Activated T-cell treated with anti-CD3 and anti-CD28 coated beads, Interleukin-2, amount 50 U/mL, for 48 hours (primary cell): ENCODE data around the gene NGEF.
A peak's percentile ranks its signal among the peaks of the same experiment; 100 is the strongest.

Source experiments
- DNase-seq, 2 experiments: peaks; one replicate each; pipeline ENCODE4 v3.0.0-alpha.2; 2020

The NGEF gene

GRCh38 chr2:232879618-232880494, 133.2 kb downstream of the NGEF start:
- DNase-seq = no peak

DNA sequence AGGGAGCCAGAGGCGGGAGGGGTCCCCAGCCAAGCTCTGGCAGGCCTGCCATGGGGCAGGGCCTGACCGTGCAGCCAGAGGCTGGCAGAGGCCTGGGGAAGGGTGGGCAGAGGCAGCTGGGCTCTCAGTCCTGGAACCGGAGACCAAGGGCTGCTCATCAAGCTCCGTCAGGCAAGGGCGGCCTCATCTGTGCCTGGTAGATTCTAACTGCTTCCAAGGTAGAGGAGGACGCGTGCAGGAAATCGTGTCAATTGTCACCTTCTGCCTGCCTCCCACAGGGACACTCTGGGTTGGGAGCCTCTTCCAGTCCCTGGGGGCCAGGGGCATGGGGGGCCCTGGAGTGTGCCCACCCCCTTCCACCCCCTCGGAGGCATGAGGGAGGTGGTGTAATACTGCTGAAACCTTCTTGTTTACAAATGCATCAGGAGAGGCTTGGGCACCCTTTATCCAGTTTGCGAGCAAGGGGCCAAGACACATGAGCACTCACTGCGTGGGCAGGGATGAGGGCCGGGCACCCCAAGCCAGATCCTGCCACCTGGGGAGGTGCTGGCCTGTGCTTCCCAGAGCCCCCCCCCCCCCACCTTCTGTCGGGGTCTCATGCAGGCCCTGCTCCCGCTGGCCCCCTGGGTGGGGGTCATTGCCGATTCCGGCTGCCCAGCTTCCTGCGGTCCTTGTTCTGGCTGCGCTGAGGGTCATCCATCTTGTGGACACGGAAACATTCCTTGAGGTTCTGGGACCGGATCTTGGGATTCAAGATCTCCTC, 134.0 kb downstream of the NGEF start:
- DNase-seq = no peak

GRCh38 chr2:232877940-232878511, 135.0 kb downstream of the NGEF start:
- no peak for DNase-seq

DNA sequence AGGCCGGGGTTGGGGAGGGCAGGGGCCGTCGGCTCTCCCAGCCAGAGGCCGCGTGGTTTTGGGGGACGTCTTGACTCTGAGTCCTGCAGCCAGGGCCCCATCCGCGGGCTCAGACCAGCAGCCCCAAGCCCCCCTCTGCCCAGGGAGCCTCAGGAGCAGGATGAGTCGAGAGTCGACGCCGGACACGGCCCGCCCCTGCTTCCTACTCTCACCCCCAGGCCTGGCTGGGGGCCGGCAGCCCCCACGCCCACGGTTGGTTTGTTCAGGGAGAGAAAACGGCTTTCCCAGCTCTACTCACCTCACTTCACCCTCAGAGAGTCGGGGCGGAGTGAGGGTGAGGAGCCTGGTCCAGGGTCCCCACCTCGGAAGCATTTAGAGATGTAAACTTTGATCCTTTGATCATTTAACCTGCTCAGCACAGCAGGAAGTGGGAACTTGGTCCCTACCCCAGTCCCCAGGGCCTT, 136.0 kb downstream of the NGEF start:
- no peak for DNase-seq

GRCh38 chr2:232876161-232876977, 136.7 kb downstream of the NGEF start:
- peak; percentile 51 to 63 for DNase-seq

- peak in 1 of 2 experiments; percentile 32 for DNase-seq
Measured at GRCh38 chr2:232875256-232876121, 137.6 kb downstream of the NGEF start.

GRCh38 chr2:232874677-232875223, 138.3 kb downstream of the NGEF start:
- DNase-seq = no peak

GRCh38 chr2:232873909-232874641, 139.0 kb downstream of the NGEF start:
- DNase-seq = no peak

DNA sequence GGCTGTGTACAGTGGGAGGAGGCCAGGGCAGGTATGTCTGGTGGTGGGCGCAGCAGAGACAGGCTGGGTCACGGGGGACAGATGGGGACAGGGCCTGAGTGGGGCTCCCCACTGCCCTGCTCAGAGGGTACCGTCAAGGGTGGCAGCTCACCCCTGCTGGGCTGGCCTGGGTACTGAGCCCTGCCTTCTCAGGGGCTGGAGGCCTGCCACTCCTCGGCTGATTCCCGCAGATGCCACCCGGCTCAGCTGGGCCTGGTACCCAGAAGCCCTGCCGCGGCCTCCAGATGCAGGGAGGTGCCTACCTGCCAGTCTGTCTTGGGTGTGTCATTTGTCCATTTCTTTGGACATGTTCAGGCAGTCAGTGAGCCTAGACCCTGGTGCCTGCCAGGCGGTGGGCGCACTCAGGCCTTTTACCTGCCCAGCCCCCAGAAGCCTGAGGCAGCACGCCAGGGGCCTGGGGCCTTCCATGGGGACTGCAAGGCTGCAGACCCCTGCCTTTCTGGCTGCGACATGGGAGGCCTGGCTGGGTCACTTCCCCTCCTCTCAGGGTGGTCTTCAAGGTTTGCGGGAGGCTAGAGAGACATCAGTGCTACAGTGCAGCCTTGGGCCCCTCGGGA, 139.7 kb downstream of the NGEF start:
- DNase-seq = no peak

GRCh38 chr2:232872826-232873225, 140.2 kb downstream of the NGEF start:
- DNase-seq = no peak

DNA sequence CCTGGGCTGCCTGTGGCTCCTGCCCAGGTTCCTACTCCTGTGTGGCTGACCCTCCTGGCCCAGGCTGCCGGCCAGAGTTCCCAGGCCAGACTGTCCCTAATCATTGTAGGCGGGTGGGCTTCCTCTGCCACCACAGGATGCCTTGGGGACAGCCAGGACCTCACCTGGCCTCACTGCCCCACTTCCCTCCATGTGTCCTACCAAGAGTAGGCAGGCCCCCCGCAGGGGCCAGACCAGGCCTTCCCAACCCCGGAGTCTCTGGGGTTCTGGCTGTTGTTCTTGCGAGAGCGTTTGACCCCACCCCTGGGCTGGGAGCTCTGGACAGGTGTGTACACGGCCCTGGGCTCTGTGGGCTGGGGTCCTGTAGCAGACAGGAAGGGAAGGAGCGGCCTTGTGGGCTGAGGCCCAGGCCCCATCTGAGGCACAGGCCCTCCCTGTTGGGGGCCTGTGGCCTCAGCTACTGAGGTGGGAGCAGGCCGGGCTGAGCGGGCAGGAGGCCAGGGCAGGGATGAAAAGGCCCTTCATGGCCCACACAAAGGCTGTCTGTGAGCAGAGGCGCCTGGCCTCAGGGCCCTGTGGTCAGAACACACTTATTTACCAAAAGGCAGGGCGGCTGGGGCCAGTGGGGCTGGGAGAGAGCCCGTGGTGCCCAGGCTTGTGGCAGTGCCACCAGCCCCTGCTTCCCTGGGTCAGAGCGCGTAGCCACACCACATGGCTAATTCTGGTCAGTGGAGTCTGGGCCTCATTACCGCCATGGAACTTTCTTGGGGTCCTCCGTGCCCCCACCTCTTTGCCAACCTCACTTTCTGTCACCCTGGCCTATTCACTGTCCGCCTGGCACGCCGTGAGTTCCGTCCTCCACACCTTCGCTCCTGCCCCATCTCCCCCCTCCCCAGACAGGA, 141.0 kb downstream of the NGEF start:
- DNase-seq = no peak

GRCh38 chr2:232871418-232871834, 141.6 kb downstream of the NGEF start:
- DNase-seq = no peak

DNA sequence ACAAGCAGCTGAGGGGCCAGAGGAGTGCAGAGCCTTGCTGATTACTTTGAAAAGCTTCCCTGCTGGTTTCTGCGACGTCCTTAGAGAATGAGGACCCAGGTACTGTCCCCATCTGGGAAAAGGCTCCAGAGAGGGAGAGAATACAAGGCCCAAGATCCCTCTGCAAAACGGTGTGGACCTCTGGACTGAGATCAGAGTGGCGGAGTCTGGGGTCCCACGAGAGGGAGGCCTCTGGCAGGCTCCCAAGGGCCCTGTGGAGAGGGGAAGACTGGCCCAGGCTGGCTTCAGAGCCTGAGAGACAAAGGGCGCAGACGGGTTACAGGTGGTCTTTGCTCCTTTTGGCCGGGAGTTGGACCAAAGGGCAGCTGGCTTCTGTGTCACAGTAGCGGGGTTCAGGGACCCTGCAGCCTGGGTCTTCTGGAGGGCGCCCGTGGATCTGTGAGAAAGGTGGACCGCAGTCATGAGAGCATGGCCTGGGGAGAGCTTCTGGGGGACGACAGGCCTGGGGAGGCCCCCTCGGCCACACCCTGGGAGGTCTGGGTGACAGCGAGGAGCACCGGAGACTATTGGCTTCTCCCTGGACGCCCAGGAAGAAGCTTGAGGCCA, 142.2 kb downstream of the NGEF start:
- peak in 1 of 2 experiments; percentile 15 for DNase-seq

DNA sequence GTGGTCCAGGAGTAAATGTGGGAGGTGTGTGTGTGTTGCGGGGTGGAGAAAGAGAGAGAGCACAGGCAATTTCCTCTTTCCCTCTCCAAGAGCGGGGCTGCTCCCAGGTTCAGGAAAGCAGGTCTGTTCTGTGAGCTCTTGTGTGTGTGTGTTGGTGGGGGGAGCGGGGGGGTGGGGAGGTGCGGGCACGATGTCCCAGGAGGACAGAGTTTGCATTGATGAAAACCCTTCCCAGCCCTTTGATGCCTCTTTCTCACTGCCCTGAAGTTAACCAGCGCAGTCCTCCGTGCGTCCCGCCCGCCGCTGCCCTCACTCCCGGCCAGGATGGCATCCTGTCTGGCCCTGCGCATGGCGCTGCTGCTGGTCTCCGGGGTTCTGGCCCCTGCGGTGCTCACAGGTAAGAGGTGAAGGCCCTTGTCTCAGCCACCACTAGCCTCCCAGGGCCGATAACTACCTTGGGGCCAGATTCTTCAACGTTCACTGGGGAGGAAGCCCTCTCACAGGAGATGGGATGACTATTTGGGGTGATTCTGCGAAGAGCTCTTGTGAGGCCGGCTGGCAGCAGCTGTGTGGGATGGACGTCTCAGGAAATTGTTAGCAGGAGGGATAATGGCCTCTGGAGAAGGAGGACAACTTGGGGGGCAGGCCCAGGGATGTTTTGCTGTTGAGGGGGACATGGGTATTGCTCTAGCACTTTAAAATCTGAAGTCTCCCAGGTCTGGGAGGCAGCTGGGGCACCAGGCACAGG, 142.9 kb downstream of the NGEF start, which contains the start of gene SNORC:
Gene SNORC, plus strand, starts transcription at position 247 of the 748 bp plus-strand sequence. Its CDS starts 78 bp downstream, at position 325.
- DNase-seq = peak in 1 of 2 experiments; percentile 6

DNA sequence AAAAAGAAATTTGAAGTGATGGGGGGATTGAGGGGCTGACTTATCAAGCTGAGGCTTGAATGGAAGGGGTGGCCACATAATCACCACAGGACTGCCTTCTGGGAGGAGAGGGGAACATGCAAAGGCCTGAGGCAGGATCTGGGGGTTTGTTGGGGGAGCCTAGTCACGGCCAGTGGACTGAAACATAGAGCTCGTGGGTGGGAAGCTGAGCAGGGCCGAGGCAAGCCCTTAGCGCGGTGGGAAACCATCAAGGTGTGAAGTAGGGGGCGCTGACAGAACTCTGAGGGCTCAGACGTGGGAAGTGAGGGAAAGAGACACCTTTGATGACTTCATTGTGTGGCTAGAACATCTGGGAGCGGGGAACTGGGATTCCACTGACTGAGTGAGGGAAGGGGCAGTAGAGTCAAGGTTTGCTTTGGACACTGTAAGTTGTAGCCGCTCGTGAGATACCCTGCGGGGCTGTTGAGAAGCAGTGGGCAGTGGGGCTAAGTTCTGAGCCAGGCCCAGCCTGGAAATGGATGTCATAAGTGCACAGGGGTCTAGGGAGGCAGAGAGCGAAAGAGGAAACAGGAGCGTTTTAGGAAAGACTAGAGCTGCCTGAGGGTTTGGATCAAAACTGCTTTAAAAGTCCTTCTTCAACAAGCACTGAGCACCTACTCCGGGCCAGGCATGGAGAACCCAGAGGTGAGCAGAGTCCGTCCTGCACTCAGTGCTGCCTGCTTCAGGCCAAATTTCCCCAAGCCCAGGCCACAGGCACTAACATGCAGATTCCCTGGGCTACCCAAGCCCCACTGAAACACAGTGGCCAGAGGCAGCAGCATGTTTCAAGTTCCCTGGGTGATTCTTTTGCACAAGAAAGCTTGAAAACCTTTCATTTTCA, 143.7 kb downstream of the NGEF start:
- peak; percentile 13 to 16 for DNase-seq

- DNase-seq = no peak
Measured at GRCh38 chr2:232866104-232866503, 147.0 kb downstream of the NGEF start.

DNA sequence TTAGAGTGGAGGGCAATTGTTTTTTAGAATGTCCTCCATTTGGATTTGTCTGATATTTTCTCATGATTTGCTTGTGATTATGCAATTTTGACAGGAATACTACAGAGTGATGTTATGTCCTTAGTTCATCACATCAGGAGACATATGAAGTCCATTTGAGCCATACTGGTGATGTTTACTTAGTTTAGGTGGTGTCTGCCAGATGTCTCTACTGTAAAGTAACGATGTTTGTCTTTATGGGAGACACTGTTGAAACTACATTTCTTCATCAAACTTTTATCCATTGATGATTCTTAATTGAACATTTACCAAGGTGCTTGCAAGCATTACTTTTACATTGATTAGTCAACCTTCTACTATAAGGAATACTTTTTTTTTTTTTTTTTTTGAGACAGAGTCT, 147.9 kb downstream of the NGEF start:
- no peak for DNase-seq
